NCI-H1694 (cell line): ENCODE measurements around the gene ABHD14A.

Experiments used
- DNase-seq: peaks from one replicate; lab custom pipeline; 2025; lab: John Stamatoyannopoulos, UW

The ABHD14A gene

DNA sequence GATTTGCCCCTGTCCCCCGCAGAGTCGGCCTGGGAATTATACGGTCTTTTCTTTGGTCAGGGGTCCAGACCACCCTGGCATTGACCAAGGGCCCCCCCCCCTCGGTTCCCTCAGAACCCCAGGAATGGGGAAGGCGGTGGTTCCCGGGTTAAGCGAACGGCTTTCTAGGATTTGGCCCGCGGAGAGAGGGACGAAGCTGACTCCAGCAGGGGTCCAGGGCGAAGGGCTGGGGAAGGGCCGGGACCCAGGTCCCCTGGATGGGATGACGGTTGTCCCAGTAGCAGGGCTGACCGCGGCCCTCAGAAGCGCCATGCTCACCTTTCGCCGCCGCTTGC lies 33.4 kb upstream of the ABHD14A start:
- no peak for DNase-seq

DNA sequence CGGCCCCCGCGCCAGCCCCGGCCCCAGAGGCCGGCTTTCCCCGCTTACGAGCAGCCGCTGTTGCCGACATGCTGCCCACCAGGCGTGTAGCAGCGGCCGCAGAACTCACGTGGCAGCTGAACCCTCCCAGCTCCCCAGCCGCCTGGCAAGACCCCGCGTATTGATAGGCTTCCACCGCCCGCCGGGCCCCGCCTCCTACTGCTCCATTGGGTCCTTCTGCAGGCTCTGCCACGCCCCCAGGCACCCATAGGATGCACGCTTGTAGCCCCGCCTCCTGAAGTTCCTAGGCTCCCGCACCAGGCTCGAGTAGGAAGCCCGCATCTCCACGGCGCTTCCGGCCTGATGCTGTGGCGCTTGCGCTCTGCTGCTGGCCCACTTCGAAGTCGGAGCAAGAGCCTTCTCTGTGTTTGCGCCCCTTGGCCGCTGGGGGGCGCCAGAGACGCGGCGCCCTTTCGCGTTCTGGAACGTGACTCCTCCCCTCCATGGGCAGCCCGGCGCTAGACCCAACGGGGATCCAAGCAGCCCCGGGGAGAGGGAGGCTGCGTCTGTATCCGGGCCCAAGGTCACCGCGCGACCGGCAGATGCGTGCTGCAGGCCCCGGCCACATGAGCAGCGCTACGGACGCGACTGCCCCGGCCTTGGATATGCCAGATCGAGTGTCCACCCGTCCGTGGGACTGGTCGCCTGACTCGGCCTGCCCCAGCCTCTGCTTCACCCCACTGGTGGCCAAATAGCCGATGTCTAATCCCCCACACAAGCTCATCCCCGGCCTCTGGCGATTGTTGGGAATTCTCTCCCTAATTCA lies 32.9 kb upstream of the ABHD14A start, which contains the start of the genes PARP3 and RRP9:
PARP3 (plus strand) TSS at position 566 of the 805 bp plus-strand sequence. CDS start 993 bp downstream, outside the sequence.
RRP9 (minus strand) TSS at position 107 of the 805 bp plus-strand sequence; CDS start at position 70, 37 bp downstream.
- peak; percentile 91 for DNase-seq

DNA sequence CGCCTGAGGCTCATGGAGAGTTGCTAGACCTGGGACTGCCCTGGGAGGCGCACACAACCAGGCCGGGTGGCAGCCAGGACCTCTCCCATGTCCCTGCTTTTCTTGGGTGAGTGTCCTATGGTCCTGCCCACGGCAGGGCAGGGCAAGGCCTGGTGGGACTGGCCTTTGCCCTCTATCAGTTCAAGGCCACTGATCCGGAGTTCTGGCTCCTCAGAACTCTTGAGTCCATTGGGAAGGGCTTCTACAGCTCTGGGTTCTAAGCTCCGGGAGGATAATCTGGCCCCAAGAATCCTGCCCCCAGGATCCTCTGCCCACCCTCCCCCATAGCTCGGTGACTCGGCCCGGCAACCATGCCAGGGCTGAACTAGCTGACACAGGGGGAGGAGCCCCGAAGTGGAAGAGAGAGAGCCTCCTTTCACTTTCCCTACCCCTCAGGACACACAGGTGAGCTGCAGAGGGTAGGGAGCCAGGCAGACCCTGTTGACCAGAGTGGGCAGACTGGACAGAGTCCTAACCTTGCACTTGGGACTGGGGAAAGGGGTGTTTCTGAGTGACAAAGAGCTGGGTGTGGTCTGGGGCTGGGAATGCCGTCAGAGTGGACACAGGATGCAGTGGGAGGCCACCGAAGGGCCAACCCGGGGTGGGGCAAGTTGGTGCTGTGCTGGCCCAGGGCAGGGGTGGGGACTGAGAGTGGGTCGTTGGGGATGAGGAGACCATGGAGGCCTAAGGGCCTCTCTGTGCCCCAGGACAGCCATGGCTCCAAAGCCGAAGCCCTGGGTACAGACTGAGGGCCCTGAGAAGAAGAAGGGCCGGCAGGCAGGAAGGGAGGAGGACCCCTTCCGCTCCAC lies 32.0 kb upstream of the ABHD14A start:
- no peak for DNase-seq

DNA sequence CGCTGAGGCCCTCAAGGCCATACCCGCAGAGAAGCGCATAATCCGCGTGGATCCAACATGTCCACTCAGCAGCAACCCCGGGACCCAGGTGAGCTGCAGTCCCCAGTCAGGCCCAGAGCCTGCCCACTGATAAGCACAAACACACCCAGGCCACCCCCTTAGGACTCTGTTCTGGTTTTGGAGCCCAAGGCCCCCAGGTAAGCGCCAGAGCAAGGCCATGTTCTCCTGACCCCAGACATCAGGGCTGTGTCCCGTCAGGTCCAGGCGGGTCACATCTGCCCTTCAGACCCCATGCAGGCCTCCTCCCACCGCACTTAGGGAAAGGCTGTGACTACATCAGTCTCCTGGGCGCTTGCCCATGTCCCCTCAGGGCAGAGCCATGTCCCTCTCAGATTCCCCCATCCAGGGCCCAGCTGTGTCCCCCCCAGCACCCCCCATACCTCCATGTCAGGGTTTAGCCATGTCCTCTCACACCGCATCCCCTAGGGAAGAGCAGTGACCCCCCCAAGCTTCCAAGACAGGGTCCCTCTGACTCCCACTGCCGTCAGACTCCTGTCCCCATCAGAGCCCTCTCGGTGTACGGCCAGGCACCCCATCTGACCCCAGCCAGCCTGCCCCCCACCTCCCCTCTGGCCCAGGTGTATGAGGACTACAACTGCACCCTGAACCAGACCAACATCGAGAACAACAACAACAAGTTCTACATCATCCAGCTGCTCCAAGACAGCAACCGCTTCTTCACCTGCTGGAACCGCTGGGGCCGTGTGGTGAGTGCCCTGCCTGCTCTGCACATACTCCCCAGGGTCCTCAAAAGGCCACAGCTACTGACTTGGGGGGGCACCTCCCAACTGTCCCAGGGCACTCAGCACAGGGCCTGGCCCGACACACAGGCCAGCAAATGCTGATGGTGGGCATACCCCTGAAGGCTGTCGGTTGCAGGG lies 31.1 kb upstream of the ABHD14A start:
- no peak for DNase-seq

DNA sequence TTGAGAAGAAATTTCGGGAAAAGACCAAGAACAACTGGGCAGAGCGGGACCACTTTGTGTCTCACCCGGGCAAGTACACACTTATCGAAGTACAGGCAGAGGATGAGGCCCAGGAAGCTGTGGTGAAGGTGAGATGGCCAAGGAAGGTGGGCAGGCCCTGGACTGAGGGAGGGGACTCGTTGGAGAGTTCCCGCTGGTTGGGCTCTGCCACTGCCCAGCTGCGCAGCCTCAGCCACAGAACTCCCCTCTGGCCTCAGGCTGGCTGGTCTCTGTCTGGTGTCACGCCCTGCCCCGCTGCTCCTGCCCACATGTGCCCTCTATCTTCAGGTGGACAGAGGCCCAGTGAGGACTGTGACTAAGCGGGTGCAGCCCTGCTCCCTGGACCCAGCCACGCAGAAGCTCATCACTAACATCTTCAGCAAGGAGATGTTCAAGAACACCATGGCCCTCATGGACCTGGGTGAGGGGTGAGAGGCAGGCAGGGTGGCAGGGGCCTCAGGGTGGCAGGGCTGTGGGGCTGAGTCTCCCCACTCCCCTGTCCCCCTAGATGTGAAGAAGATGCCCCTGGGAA lies 30.3 kb upstream of the ABHD14A start:
- DNase-seq = no peak

DNA sequence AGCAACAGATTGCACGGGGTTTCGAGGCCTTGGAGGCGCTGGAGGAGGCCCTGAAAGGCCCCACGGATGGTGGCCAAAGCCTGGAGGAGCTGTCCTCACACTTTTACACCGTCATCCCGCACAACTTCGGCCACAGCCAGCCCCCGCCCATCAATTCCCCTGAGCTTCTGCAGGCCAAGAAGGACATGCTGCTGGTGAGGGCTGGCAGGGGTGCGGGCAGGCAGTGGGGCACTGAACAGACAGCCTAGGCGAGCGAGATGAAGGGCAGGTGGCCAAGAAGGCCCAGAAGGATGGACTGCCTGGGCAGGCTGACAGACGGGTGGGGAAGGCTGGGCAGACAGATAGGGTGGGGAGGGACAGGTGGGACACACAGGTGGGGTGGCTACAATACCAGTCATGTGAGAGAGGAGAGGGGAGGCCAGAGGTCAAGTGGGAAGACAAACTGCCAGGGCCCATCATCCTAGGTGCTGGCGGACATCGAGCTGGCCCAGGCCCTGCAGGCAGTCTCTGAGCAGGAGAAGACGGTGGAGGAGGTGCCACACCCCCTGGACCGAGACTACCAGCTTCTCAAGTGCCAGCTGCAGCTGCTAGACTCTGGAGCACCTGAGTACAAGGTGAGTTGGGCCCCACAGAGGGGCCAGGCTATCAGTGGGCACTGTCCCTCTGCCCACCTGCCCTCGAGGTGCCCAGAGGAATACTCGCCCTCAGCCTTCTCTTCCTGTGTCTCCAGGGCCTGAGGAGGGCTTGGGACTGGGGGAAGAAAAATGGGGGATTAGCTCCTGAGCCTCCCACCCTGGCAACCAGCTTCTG lies 29.6 kb upstream of the ABHD14A start:
- DNase-seq = no peak

DNA sequence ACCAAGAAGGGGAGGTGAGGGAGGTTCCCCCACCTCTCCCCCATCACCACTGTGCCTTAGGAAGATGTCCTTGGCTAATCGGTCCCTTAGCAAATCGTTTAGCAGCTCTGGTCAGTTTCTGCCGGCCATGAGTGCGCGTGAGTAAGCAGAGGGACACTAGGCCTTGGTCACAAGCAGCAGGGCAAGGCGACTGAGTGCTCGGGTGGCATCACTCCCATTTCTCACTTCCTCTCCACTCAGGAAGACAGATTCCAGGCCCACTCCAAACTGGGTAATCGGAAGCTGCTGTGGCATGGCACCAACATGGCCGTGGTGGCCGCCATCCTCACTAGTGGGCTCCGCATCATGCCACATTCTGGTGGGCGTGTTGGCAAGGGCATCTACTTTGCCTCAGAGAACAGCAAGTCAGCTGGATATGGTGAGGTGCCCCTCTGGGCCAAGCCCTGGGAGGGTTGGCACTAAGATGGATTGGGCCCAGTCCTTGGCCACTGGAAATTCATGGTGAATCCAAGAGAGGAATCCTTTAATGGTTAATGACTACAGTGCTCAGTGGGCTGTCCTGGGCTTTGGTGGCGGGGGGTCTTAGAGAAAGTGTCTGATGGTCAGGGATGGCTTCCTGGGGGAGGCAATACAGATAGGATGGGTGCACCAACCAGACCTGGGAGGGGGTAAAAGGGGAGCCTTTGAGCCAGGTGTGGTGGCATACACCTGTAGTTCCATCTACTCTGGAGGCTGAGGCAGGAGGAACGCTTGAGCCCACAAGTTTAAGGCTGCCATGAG lies 28.7 kb upstream of the ABHD14A start:
- DNase-seq = no peak

DNA sequence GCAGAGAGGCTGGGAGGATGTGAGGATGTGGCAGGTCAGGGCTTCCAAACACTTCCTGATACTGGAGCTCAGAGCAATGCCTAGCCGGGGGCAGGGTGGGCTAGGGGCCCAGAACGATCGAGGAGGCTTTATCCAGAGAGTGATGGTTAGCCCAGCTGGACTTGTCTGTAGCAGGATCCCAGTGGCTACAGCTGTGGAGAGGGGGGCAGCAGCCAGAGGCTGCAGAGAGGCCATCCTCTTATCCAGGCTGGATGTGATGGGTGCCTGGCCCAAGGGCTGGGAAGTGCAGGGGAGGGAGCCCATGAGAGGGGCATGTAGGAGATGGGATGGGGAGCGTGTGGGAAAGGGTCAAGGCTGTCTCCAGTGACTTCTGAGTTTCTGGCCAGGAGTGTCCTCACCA lies 28.1 kb upstream of the ABHD14A start:
- DNase-seq = no peak

DNA sequence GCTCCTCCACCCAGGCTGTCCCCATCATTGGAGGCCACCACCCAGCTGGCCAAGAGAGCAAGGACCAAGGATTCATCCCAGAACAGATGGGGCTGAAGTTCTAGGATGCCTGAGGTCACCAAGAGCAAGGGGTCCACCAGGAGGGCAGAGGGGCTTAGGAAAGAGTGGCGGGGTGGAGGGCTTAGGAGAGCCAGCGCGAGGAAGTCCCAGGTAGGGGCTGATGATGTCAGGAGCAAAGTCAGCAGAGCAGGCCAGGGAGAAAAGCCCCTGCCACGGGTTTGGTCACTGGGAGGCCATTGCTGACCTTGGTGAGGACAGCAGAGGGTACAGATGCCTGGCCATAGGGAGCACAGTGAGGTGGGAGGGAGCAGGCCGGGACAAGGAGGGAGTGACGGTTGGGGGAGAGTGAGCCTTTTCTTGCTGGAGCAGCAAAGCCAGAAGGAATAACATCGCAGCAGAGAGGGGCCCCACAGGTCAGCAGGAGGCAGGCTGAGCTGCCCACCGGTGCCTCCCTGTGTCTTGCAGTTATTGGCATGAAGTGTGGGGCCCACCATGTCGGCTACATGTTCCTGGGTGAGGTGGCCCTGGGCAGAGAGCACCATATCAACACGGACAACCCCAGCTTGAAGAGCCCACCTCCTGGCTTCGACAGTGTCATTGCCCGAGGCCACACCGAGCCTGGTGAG lies 27.5 kb upstream of the ABHD14A start:
- DNase-seq = no peak

DNA sequence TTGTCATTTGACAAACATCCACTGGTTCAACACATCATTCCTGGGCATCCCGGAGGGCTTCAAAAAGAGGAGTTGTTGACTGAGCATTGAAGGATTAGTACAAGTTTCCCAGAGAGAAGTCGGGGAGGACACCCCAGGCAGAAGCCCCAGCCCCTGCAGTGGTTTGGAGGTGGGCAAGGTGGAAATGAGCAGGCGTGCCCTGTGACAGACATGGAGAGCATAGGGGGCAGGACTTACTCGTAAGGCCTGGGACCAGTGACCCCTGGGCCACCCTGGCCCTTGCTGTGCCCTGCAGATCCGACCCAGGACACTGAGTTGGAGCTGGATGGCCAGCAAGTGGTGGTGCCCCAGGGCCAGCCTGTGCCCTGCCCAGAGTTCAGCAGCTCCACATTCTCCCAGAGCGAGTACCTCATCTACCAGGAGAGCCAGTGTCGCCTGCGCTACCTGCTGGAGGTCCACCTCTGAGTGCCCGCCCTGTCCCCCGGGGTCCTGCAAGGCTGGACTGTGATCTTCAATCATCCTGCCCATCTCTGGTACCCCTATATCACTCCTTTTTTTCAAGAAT lies 26.8 kb upstream of the ABHD14A start:
- no peak for DNase-seq

DNA sequence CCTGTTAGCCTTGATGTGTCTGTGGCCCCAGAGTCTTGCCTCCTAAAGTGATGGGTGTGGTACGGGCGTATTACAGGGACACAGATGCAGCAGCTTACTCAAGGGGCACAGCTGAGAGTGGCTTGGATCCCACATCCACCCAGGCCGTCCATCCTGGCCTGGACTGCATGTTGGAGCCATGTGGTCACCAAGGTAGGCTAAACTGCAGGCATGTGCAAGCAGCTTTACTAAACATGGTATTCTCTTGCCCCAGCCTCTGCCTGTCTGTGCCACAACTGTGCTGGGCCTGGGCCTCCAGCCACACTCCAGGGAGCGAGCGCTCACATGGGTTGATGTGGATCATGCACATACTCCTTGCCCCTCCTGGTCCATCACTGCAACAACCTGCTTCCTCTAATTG lies 25.7 kb upstream of the ABHD14A start:
- DNase-seq = no peak

DNA sequence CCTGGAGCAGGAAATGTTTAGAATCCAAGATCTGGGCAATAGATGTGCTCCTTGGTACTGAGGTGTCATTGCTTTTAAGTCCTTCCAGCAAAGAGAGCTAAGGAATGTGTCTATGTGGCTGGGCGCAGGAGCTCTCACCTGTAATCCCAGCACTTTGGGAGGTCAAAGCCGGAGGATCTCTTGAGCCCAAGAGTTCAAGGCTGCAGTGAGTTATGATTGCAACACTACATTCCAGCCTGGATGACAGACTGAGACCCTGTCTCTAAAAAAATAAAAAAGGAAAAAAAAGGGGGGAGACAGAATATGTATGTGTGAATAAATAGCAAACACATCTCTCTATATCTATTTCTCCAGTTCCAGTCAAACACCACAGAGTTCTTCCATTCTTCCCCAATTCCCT lies 24.0 kb upstream of the ABHD14A start:
- no peak for DNase-seq

DNA sequence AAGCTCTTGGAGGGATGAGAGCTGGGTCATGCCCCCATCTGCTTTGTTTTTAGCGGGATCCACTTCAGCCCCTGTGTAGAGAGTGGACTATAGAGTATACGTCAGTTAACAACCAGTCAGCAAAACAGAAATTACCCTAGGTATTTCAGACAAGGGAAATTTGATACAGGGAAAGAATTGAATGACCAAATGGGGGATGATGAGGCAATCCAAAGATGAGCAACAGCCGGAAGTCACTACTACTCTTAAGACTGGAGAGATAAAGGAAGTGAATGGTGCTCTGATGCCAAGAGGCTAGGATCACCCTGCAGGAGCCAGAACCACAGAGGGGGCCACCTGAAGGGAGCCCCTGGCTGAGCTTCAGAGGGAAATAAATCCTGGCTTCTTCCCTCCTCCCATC lies 21.4 kb upstream of the ABHD14A start:
- no peak for DNase-seq

DNA sequence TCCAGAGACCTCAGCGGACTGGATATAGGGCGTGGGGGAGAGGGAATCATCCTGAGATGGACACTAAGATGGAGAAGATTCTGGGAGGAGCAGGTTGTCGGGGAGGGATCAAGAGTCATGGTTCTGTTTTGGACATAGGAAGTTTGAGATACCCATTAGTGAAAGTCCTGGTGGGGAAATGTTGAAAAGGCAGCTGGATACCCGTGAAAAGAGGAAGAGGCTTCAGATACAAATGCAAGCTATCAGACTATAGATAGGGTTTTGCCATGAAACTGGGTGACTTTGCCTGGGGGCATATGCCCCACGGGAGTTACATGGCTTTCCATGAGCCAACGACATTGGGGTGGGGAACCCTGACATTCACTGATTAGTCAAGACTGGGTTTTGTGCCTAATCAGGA lies 20.8 kb upstream of the ABHD14A start:
- no peak for DNase-seq

DNA sequence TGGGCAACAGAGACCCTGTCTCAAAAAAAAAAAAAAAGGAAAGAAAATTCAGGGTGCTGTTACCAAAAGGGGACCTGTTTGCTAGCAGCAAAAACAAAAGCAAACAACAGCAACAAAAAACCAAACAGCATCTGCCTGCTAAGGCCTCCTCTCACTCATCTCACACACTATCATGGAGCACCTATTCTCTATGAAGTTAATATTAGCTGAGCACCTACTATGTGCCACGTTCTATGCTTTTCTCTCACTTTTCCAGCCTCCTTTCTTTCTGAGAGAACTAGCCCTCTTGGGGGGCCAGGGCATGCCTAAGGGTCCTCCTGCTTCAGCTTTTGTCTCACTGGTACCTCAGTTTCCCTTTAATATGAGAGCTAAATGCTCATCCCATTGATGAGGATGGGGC lies 20.2 kb upstream of the ABHD14A start:
- DNase-seq = no peak

DNA sequence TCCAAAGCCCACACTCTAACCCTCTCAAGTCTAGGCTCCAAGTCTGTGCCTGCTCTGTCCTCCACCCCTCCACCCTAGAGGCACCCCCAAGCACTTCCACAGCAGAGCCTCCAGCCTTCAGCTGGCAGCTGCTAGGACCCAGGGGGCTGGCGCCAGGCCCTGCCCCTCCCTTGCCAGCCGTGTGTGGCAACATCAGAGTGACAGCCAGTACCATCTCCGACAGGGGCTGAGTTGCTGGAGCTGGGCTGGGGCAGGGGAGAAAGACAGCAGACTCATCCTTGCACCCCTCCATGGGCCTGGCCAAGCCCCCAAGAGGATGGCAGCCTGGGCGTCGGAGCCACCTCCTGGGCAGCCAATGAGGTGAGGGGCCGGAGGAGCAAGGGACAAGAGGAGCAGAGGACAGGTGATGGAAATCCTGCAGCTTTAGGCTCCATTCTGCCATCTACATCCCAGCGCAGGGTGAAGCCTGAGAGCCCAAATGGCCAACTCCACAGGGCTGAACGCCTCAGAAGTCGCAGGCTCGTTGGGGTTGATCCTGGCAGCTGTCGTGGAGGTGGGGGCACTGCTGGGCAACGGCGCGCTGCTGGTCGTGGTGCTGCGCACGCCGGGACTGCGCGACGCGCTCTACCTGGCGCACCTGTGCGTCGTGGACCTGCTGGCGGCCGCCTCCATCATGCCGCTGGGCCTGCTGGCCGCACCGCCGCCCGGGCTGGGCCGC lies 19.5 kb upstream of the ABHD14A start, which contains the start of gene GPR62:
GPR62 (plus strand) TSS at position 207 of the 718 bp plus-strand sequence; CDS start at position 479, 272 bp downstream.
- DNase-seq = peak; percentile 36

DNA sequence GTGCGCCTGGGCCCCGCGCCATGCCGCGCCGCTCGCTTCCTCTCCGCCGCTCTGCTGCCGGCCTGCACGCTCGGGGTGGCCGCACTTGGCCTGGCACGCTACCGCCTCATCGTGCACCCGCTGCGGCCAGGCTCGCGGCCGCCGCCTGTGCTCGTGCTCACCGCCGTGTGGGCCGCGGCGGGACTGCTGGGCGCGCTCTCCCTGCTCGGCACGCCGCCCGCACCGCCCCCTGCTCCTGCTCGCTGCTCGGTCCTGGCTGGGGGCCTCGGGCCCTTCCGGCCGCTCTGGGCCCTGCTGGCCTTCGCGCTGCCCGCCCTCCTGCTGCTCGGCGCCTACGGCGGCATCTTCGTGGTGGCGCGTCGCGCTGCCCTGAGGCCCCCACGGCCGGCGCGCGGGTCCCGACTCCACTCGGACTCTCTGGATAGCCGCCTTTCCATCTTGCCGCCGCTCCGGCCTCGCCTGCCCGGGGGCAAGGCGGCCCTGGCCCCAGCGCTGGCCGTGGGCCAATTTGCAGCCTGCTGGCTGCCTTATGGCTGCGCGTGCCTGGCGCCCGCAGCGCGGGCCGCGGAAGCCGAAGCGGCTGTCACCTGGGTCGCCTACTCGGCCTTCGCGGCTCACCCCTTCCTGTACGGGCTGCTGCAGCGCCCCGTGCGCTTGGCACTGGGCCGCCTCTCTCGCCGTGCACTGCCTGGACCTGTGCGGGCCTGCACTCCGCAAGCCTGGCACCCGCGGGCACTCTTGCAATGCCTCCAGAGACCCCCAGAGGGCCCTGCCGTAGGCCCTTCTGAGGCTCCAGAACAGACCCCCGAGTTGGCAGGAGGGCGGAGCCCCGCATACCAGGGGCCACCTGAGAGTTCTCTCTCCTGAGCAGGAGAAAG lies 18.7 kb upstream of the ABHD14A start:
- DNase-seq = peak; percentile 23
